HG03460 (cell line): ENCODE results near the gene KCNAB1.
"Not testable (repeated sequence)": the region's sequence is repeated elsewhere in the genome, so short reads cannot be mapped to it uniquely, and the experiment has no call there.

Experiments
- ATAC-seq: cut with Tn5 transposase; IDR thresholded peaks from one replicate; pipeline ENCODE4 v1.9.1; 2021; ENCODE audit not compliant: unreplicated experiment

The KCNAB1 gene

DNA sequence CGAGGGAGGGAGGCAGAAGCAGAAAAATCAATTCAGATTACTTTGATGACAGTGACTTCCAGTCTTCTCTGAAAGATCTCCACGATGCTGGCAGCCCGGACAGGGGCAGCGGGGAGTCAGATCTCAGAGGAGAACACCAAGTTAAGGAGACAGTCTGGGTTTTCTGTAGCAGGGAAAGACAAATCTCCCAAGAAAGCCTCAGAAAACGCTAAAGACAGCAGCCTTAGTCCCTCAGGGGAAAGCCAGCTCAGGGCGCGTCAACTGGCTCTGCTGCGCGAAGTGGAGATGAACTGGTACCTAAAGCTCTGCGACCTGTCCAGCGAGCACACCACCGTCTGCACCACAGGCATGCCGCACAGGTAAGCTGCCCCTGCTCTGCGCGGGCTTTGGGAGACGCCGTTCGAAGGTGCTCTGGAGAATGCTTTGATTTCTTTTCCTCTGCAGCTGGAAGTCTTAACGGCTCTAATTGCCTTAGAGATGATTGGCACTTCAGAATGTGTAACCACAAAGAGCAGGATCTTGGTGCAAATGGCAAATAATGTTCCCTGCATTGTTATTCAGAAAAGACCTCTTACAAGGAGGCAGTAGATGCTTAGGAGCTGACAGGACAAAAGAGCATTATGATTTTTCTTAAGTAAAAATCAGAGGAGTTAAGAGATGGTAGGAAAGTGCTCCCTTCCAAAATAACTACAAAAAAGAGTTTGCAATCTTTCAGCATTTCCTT is at the start of gene KCNAB1:
TSS of gene KCNAB1 (plus strand) at position 51 of the 724 bp plus-strand sequence.
- ATAC-seq = no peak

DNA sequence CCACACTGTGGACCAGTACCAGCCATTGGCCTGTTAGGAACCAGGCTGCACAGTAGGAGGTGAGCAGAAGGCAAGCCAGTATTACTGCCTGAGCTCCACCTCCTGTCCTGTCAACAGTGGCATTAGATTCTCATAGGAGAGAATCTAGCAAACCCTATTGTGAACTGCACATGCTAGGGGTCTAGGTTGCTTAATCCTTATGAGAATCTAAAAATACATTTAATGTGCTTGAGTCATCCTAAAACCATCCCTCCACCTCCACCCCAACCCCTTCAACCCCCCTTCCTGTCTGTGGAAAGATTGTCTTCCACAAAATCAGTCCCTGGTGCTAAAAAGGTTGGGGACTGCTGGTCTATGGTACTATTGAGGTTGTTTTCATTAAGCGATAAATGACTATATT is 49.3 kb upstream of the KCNAB1 start:
- ATAC-seq = no peak

- ATAC-seq = not testable (repeated sequence)
Measured at GRCh38 chr3:156072950-156073657, 47.3 kb upstream of the KCNAB1 start.

DNA sequence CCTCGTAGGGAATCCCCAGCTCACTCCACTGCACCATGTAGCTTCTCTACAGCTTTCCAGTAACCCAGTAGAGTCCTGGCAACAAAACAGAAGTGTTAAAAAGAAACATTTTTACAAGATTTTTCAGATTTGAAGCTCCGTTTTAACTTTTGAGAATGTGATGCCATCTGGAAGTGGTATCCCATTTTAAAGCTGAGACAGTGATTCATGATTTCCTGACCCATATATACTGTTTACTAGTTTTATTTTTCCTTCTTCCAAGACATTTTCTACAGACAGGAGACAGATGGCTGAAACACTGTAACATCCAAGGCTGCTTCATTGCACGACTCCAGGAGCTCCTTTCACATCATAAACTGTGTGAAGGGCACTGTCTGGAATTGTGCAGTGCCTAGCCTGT is 30.3 kb upstream of the KCNAB1 start:
- ATAC-seq = no peak

- no peak for ATAC-seq
Measured at GRCh38 chr3:156093964-156094363, 26.4 kb upstream of the KCNAB1 start.

DNA sequence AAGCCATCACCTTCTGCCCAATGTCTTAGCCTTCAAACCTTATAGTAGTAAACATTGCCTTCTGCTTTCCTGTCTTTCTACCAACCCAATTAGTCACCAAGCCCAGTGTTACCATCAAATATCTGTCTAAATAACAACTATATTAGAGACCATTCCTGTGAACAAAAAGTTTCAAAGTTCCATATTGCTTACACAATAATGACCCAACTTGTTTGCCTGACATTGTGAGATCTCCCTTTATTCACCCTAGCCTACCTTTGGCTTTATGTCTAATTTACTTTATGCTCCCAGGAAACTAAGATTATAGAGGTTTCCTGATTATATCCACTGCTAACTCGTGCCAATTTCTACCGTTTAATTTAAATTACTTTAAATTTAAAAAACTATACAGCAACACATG is 26.0 kb upstream of the KCNAB1 start:
- no peak for ATAC-seq

GRCh38 chr3:156095652-156096051 is 24.7 kb upstream of the KCNAB1 start:
- ATAC-seq = not testable (repeated sequence)

GRCh38 chr3:156098437-156099035 is 21.8 kb upstream of the KCNAB1 start:
- no peak for ATAC-seq

- ATAC-seq = not testable (repeated sequence)
Measured at GRCh38 chr3:156099348-156099747, 21.0 kb upstream of the KCNAB1 start.

DNA sequence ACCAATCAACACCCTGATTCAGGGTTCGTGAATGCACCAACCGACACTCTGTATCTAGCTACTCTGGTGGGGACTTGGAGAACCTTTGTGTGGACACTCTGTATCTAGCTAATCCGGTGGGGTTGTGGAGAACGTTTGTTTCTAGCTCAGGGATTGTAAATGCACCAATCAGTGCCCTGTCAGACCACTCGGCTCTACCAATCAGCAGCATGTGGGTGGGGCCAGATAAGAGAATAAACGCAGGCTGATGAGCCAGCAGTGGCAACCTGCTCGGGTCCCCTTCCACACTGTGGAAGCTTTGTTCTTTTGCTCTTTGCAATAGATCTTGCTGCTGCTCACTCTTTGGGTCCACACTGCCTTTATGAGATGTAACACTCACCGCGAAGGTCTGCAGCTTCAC is 20.4 kb upstream of the KCNAB1 start:
- ATAC-seq = not testable (repeated sequence)

- ATAC-seq = no peak
Measured at GRCh38 chr3:156102267-156102931, 18.0 kb upstream of the KCNAB1 start.

- no peak for ATAC-seq
Measured at GRCh38 chr3:156106721-156107373, 13.5 kb upstream of the KCNAB1 start.

- no peak for ATAC-seq
Measured at GRCh38 chr3:156107504-156107903, 12.9 kb upstream of the KCNAB1 start.

GRCh38 chr3:156108616-156109015 is 11.8 kb upstream of the KCNAB1 start:
- ATAC-seq = no peak

GRCh38 chr3:156109989-156110388 is 10.4 kb upstream of the KCNAB1 start:
- no peak for ATAC-seq

DNA sequence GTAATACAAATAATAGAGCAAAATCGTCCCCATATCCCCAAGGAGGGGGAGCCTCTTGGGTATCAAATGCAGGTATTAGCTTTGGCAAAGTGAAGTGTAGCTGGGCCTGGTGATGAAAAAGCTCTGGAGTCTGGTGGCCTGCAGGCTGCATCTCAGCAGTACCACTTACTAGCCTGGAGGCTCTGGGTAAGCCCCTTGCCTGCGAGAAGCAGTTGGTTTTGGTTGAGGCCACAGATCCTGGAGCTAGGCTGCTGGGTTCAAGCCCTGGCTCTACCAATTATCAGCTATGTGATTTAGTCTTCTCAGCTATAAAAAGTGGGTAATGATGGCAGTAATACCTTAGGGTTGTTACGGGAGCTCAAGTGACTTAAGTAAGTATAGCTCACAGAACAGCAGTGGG is 6.1 kb downstream of the KCNAB1 start:
- no peak for ATAC-seq

- no peak for ATAC-seq
Measured at GRCh38 chr3:156131241-156131640, 10.9 kb downstream of the KCNAB1 start.

GRCh38 chr3:156131799-156132198 is 11.4 kb downstream of the KCNAB1 start:
- ATAC-seq = no peak

- ATAC-seq = no peak
Measured at GRCh38 chr3:156132313-156132712, 11.9 kb downstream of the KCNAB1 start.

GRCh38 chr3:156133076-156133475 is 12.7 kb downstream of the KCNAB1 start:
- no peak for ATAC-seq
